GM12865 (cell line): ENCODE measurements around the gene KCNJ14.

Experiments used
- DNase-seq: peaks from one replicate; pipeline ENCODE4 v3.0.0; 2010; ENCODE audit warnings: low read depth
- H3K4me3 ChIP-seq: 2 replicates; pipeline ENCODE4 v1.5.1; 2011; ENCODE audit warnings: mild to moderate bottlenecking, low read depth, low read length, control low read depth
- TF ChIP-seq, protein P1 (sequence below): IDR thresholded peaks from 2 replicates; pipeline ENCODE4 v1.5.1; 2011; ENCODE audit warnings: low read length, control low read depth, low read depth, inconsistent platforms; ENCODE audit not compliant: insufficient read depth; ENCODE audit errors: missing control alignments

The KCNJ14 gene

DNA sequence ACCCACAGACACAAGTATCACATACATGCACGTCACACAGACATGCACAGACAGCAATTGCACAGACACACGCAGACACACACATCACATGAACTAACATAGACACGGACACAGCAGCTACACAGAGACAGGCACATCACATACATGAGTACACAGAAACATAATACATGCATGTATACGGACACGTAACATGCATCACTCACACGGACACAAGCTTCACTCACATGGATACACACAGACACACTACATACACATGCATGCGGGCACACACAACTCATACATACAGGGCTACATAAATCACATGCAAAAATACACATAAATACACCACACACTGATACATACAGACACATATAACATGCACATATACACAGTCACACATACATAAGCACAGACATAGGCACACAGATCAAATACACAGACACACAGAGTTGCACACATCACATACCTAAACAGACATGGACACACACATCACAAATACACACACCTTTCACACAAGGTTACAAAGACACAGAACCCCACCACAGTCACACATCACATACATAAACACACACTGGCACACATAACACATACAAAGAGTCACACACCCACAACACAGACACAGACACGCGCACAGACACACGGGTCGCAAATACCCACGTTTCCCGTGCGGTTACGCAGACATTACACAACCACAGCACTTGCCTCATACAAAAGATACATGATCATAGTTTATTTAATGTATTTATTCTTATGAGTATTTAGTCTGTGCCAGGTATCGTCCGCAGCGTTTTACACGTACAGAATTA lies 57.3 kb downstream of the KCNJ14 start:
- TF ChIP-seq, protein P1, sequence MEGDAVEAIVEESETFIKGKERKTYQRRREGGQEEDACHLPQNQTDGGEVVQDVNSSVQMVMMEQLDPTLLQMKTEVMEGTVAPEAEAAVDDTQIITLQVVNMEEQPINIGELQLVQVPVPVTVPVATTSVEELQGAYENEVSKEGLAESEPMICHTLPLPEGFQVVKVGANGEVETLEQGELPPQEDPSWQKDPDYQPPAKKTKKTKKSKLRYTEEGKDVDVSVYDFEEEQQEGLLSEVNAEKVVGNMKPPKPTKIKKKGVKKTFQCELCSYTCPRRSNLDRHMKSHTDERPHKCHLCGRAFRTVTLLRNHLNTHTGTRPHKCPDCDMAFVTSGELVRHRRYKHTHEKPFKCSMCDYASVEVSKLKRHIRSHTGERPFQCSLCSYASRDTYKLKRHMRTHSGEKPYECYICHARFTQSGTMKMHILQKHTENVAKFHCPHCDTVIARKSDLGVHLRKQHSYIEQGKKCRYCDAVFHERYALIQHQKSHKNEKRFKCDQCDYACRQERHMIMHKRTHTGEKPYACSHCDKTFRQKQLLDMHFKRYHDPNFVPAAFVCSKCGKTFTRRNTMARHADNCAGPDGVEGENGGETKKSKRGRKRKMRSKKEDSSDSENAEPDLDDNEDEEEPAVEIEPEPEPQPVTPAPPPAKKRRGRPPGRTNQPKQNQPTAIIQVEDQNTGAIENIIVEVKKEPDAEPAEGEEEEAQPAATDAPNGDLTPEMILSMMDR: no peak
- no peak for DNase-seq
- H3K4me3 ChIP-seq: peak overlapping the region; percentile 77

DNA sequence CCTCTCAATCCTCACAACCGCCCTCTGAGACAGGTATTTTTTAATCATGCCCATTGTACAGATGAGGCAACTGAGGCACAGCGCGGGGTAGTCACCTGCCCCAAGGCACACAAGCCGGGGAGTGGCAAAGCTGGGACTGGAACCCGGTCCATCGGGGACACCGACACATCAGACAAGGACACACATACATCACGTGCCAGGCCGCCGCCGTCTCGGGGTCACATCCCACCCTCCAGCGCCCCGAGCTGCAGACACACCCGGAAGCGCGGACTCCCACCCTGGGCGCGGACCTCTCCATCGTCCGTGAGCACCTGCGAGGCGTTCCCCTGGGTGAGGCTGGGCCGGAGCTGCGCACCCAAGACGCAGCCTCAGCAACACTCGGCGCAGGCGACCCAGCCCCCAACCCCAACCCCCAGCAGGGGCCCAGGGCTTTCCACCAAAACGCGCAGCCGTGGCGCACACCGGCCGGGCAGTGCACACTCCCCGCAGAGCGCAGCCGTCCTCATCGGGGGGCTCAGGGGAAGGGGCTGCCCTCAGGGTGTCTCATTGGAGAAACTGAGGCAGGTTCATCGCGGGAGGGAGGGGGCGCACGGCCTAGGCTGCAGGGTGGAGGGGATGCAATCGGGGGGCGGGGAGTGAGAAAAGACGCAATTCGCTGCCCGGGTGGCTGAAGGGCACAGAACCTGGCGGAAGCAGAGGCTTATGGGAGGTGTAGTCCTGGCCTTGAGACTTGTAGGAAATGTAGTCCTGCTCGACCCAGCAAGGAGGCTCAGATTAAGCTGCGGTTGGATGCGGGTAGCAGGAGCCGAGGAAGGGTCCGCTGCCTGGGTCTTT lies 58.1 kb downstream of the KCNJ14 start:
- TF ChIP-seq, protein P1: no peak
- peak; percentile 83 for DNase-seq
- H3K4me3 ChIP-seq: peak overlapping the region; percentile 77

DNA sequence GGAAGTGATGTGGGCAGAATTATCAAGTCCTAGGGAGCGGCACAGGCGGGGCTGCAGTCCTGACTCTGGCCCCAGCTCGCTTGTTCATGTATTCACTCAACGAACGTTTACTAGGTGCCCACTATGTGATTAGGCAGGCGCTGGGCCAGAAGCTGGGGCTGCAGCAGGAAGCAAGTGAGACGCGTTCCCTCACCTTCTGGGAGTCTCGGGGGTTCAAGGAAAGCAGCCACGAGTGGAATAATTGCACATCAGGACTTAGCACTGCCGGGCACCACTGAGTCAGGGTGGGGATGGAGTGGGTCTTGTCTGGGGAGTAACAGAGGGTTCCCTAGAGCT lies 58.7 kb downstream of the KCNJ14 start:
- TF ChIP-seq, protein P1: no peak
- H3K4me3 ChIP-seq: peak overlapping the region; percentile 77

DNA sequence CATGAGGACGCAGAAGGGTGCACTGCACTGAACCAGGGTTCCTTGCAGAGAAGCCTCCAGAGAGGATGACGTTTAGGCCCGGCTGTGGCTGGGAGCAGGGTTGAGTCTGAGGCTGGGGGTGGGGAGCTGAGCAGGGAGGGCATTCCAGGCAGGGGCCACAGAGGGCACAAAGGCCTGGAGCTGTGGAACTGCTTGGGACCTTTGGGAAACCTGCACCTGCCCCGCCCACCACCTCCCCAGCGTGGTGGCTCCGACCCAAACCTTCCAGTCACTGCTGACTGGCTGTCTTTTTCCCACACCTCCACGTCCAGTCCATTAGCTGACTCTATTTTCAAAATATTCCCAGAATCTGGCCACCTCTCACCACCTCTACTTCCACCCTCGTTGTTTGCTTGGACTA lies 61.2 kb downstream of the KCNJ14 start:
- H3K4me3 ChIP-seq: no peak overlapping the region
- TF ChIP-seq, protein P1: no peak

More for the DNA sequence above, 58.7 kb downstream of the KCNJ14 start:
- no peak for DNase-seq

More for the DNA sequence above, 61.2 kb downstream of the KCNJ14 start:
- DNase-seq: no peak
